HG03175 (cell line): Measurements from ENCODE around the gene HOXC9.
A peak's percentile ranks its signal among the peaks of the same experiment; 100 is the strongest.

Experiments used
- ATAC-seq: cut with Tn5 transposase; IDR thresholded peaks from one replicate; pipeline ENCODE4 v1.9.1; 2021; ENCODE audit warnings: mild to moderate bottlenecking, moderate library complexity; ENCODE audit not compliant: unreplicated experiment

The HOXC9 gene

GRCh38 chr12:53963005-53963404 lies 37.0 kb upstream of the HOXC9 start:
- ATAC-seq, result no peak

DNA sequence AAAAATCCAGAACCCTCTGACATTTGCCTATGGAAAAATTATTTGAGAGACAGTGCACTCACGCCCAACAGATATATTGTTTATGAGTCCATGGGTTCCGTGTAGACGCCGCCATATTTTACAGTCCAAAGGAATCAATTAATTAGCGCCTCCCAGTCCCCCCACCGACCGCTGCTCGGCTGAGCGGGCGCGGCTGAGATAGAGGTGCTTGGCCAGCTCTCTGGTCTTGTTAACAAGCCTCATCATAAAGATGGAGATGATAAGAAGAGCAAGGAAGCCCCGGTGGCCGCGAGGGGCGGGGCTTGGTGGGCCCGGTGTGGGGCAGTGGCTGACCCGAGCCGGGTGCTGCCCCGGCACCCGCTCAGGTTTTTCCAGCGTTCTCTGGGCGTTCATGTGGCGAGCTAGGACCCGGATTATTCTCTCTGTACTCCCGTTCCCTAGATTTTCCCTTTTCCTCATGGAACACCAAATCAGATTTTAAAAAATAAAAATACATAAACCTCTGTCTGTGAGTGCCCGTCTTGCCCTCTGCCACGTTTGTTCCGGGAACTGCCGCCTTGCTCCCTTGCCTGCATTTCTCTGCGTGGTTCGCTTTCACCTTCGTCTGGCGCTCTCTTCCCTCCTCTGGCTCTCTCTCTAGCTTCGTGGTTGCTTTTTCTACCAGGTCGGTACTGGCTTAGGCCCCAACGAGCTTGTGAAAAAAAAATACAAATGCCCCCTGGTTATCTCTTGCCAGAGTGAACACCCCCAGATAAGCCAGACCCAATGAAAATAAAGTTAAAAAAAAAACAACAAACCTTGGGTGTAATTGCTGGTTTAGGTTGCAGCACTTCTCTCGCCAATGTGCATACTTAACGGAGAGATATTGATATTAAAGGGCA lies 36.3 kb upstream of the HOXC9 start:
- no peak for ATAC-seq

DNA sequence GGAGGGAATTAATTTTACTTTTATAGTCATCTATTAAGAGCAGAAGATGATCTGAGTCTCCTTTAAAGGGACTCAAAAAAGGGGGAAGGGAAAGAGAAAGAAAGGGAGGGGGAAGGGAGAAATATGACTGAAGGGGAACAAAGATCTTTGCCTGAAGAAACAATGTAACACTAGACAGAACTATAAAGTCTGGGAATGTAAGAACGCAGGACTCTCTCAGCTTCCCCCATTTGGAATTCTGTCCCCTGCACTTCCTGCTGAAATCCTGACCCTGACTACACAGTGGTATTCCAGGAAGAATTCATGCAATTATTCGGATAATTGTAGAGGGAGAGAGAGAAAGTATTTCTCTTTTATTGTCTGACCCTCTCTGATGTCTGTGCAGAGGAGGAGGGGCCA lies 35.6 kb upstream of the HOXC9 start:
- ATAC-seq, result no peak

- ATAC-seq, result no peak
Measured at GRCh38 chr12:53965281-53966084, 34.5 kb upstream of the HOXC9 start.

DNA sequence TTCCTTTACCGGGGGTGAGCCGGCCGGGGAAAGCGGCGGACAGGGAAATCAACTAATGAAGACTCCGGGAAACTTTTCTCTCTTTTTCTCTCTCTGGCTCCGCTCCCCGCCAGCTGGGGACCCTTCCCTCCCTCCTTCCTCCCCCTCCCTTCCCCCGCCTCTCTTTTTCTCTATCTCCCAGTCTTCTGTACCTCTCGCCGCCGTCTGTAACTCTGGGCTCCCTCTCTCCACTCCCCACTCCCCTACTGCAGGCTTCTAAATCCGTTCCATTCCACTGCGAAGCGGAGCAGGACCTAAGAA lies 33.9 kb upstream of the HOXC9 start:
- ATAC-seq, result no peak

DNA sequence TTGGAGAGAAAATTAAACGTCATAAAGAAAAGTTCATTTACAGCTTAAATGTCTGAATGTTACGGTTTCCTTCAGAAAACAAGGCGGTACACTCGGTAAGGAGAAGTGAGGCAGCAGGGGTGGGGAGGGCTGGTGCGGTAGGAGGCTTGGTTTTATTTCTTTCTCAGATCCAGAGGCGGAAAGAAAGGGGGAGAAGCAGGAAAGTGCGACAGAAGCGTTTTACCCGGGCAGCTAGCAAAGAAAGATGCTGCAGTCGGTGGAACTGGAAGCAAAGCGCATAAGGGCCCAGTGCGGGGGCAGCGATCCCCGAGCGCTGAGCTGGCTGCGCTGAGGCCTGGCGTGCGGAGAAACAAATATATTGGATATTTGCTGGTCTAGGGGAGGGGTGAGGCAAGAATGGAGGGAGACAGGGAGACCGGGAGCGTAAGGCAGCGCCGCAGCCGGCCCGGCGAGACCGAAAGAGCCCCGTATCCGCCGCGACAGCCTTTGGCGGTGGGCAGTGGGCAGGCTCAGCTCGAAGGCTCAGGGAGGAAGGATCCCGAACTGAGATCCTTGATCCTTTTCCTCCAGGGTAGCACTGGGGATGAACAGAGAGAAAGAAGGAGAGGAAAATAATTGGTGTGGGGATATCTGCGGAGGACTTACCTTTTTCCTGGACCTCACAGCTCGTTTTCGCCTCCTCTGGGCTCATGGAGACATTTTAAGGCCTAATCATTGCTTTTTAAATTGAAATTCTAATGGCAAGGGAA lies 33.4 kb upstream of the HOXC9 start:
- no peak for ATAC-seq

GRCh38 chr12:53967421-53967925 lies 32.5 kb upstream of the HOXC9 start:
- no peak for ATAC-seq

DNA sequence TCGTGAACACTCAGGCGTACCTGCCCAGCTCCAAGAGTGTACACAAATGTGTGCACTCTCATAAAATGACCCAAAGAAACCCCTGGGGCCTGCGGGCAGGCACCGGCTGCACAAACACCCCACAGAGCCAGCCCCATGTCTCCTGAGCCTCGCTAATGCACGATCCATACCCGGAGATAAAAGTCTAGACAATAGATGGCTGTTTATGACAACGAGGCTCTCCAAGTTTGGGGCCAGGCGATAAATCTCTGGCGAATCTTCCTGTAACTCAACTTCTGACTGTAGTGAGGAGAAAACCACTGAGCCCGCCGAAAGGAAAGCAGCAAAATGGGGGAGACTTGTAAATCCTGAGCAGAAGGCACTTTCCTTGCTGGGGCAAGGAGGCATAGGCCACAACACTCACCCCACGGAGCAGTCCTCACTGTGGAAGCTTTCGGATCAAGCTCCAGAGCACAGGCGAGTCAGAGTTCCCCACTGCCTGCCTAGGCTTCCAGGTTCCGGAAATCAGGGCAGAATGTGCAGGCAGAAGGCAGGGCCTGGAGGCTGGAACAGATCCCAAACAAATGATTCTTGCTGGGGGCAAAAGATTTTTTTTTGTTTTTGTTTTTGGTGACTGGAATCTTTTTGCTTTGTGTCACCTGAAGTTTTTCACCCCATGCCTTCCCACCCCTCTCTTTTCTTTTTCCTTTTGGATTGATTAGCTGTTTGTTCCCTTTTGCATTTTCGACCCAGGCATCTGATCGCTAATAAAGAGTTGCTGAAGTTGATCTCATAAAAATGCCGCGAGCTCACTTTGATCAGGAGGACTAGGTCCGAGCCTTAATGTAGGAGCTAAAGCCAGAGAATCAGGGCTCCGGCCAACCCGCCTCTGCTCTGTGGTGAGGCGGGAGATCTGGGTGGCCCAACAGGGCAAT lies 31.5 kb upstream of the HOXC9 start:
- ATAC-seq, result no peak

GRCh38 chr12:53969588-53970259 lies 30.2 kb upstream of the HOXC9 start:
- no peak for ATAC-seq

DNA sequence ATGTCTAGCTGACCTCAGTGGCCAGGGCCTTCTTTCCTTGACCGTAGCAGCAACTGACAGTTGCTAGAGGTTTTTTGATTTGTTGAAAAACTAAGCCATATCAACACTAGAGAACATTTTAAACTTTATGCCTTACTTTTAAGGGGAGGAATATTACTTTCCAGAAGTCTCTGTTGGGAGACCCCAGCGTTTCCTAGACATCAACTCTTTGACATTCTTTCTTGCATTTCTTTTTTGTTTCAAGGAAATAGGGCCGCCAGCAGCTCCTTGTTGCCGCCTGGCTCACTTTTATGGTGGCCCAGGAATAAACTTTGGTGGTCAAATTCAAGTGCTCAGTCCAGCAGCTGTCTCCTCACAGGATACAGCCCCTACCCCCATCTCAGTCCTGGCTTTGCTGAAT lies 29.5 kb upstream of the HOXC9 start:
- no peak for ATAC-seq

- ATAC-seq, result no peak
Measured at GRCh38 chr12:53971129-53971528, 28.8 kb upstream of the HOXC9 start.

- no peak for ATAC-seq
Measured at GRCh38 chr12:53971686-53972085, 28.3 kb upstream of the HOXC9 start.

GRCh38 chr12:53972152-53972702 lies 27.7 kb upstream of the HOXC9 start:
- no peak for ATAC-seq

GRCh38 chr12:53972722-53973235 lies 27.2 kb upstream of the HOXC9 start, which contains the start of gene HOXC11:
HOXC11 (plus strand) TSS chr12:53973126; CDS start chr12:53973242, 116 bp downstream.
- no peak for ATAC-seq

GRCh38 chr12:53973236-53974042 lies 26.5 kb upstream of the HOXC9 start:
- ATAC-seq, result no peak

GRCh38 chr12:53974084-53975063 lies 25.6 kb upstream of the HOXC9 start, which contains the start of gene HOTAIR:
HOTAIR (minus strand) TSS chr12:53974954.
- peak; percentile 51 for ATAC-seq

DNA sequence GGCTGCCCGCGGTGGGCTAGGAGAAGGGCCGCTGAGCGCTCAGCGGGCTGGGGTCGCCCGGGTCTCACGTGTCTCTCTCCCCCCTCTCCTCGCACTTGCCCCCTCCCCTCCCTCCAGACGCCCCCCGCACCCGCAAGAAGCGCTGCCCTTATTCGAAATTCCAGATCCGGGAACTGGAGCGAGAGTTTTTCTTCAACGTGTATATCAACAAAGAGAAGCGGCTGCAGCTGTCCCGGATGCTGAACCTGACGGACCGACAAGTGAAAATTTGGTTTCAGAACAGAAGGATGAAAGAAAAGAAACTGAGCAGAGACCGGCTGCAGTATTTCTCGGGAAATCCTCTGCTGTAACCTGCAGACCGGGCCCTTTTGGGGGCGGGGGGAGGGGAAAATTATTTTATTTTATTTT lies 24.9 kb upstream of the HOXC9 start:
- ATAC-seq, result no peak
